Activated CD4-positive, alpha-beta T cell treated with anti-CD3 and anti-CD28 coated beads for 24 hours (primary cell): ENCODE results near the gene MAN1A1.
"Not testable (repeated sequence)": the region's sequence is repeated elsewhere in the genome, so short reads cannot be mapped to it uniquely, and the experiment has no call there.

ENCODE experiments used
- DNase-seq, 2 donors: peaks; one replicate each; pipeline ENCODE4 v3.0.0-alpha.2; 2020; ENCODE audit warnings: low read depth in 2 of 2

Gene MAN1A1

GRCh38 chr6:119303164-119303887 lies 46.2 kb downstream of the MAN1A1 start:
- DNase-seq, result no peak

- DNase-seq, result no peak
Measured at GRCh38 chr6:119301429-119301828, 48.1 kb downstream of the MAN1A1 start.

- no peak for DNase-seq
Measured at GRCh38 chr6:119299694-119300093, 49.9 kb downstream of the MAN1A1 start.

GRCh38 chr6:119297049-119297448 lies 52.5 kb downstream of the MAN1A1 start:
- no peak for DNase-seq

- DNase-seq, result no peak
Measured at GRCh38 chr6:119296036-119297035, 53.2 kb downstream of the MAN1A1 start.

- no peak for DNase-seq
Measured at GRCh38 chr6:119294984-119295383, 54.6 kb downstream of the MAN1A1 start.

GRCh38 chr6:119291060-119291459 lies 58.5 kb downstream of the MAN1A1 start:
- not testable (repeated sequence) for DNase-seq

- DNase-seq, result no peak
Measured at GRCh38 chr6:119290306-119290705, 59.3 kb downstream of the MAN1A1 start.

- no peak for DNase-seq
Measured at GRCh38 chr6:119289651-119290050, 59.9 kb downstream of the MAN1A1 start.

- no peak for DNase-seq
Measured at GRCh38 chr6:119285908-119286625, 63.5 kb downstream of the MAN1A1 start.

- no peak for DNase-seq
Measured at GRCh38 chr6:119284861-119285521, 64.6 kb downstream of the MAN1A1 start.

- DNase-seq, result no peak
Measured at GRCh38 chr6:119283979-119284545, 65.5 kb downstream of the MAN1A1 start.

GRCh38 chr6:119283214-119283613 lies 66.3 kb downstream of the MAN1A1 start:
- no peak for DNase-seq

- no peak for DNase-seq
Measured at GRCh38 chr6:119280668-119281067, 68.9 kb downstream of the MAN1A1 start.

- no peak for DNase-seq
Measured at GRCh38 chr6:119280080-119280479, 69.5 kb downstream of the MAN1A1 start.

- DNase-seq, result no peak
Measured at GRCh38 chr6:119278625-119279024, 70.9 kb downstream of the MAN1A1 start.

GRCh38 chr6:119277052-119277451 lies 72.5 kb downstream of the MAN1A1 start:
- no peak for DNase-seq

GRCh38 chr6:119276211-119276610 lies 73.3 kb downstream of the MAN1A1 start:
- DNase-seq, result no peak

- no peak for DNase-seq
Measured at GRCh38 chr6:119274197-119274595, 75.4 kb downstream of the MAN1A1 start.

- DNase-seq, result no peak
Measured at GRCh38 chr6:119273272-119274196, 76.0 kb downstream of the MAN1A1 start.
